H9 (cell line): ENCODE results near the gene SLC25A19. TPM values are rescaled to one million over a fixed set of nuclear protein-coding genes. Genes with fewer than 3 reads are reported as not detected.
A peak's percentile ranks its signal among the peaks of the same experiment; 100 is the strongest.

Experiments used
- DNase-seq: peaks from one replicate; pipeline ENCODE4 v3.0.0-alpha.2; 2017
- H2AFZ ChIP-seq: one replicate; pipeline ENCODE4 v1.6.1; 2013; ENCODE audit warnings: mild to moderate bottlenecking, low read length, control low read depth, moderate library complexity
- H2AK5ac ChIP-seq: 2 replicates; pipeline ENCODE4 v1.6.1; 2013; ENCODE audit warnings: low read length, control low read depth, mixed read lengths; ENCODE audit not compliant: insufficient read length
- H2BK120ac ChIP-seq: one replicate; pipeline ENCODE4 v1.6.1; 2013; ENCODE audit warnings: low read depth, mild to moderate bottlenecking, low read length, control low read depth, inconsistent platforms; ENCODE audit not compliant: poor library complexity, severe bottlenecking
- H2BK12ac ChIP-seq: 2 replicates; pipeline ENCODE4 v1.6.1; 2013; ENCODE audit warnings: low read length, control low read depth, mixed read lengths, low read depth; ENCODE audit not compliant: insufficient read length
- H2BK15ac ChIP-seq: 2 replicates; pipeline ENCODE4 v1.6.1; 2013; ENCODE audit warnings: low read depth, low read length, control low read depth
- H2BK20ac ChIP-seq: one replicate; pipeline ENCODE4 v1.6.1; 2013; ENCODE audit warnings: low read depth, mild to moderate bottlenecking, low read length, control low read depth, inconsistent platforms; ENCODE audit not compliant: poor library complexity, severe bottlenecking
- H2BK5ac ChIP-seq: 2 replicates; pipeline ENCODE4 v1.6.1; 2013; ENCODE audit warnings: low read length, control low read depth, mixed read lengths; ENCODE audit not compliant: insufficient read length
- H3K14ac ChIP-seq: 2 replicates; pipeline ENCODE4 v1.6.1; 2013; ENCODE audit warnings: low read length, control low read depth; ENCODE audit not compliant: insufficient read depth
- H3K18ac ChIP-seq: 2 replicates; pipeline ENCODE4 v1.6.1; 2013; ENCODE audit warnings: low read depth, mild to moderate bottlenecking, mixed read lengths, low read length, control low read depth; ENCODE audit not compliant: insufficient read length
- H3K23ac ChIP-seq: 2 replicates; pipeline ENCODE4 v1.6.1; 2013; ENCODE audit warnings: low read length, control low read depth, mixed read lengths, low read depth; ENCODE audit not compliant: insufficient read length
- H3K23me2 ChIP-seq: 2 replicates; pipeline ENCODE4 v1.6.1; 2013; ENCODE audit warnings: low read depth, mild to moderate bottlenecking, mixed read lengths, low read length, control low read depth; ENCODE audit not compliant: insufficient read length, poor library complexity, severe bottlenecking
- H3K27ac ChIP-seq: 2 replicates; pipeline ENCODE4 v1.5.1; 2013; ENCODE audit warnings: low read length, control low read depth, mixed read lengths, low read depth; ENCODE audit not compliant: insufficient read length
- H3K27me3 ChIP-seq: 2 replicates; pipeline ENCODE4 v1.6.1; 2013; ENCODE audit warnings: low read length, control low read depth, inconsistent platforms; ENCODE audit not compliant: insufficient read depth
- H3K4ac ChIP-seq: 2 replicates; pipeline ENCODE4 v1.6.1; 2013; ENCODE audit warnings: low read depth, mild to moderate bottlenecking, control low read depth, inconsistent platforms, low read length, moderate library complexity
- H3K4me1 ChIP-seq: 2 replicates; pipeline ENCODE4 v1.6.1; 2013; ENCODE audit warnings: low read length, control low read depth, inconsistent platforms; ENCODE audit not compliant: insufficient read depth
- H3K4me2 ChIP-seq: 2 replicates; pipeline ENCODE4 v1.6.1; 2013; ENCODE audit warnings: low read length, control low read depth, mixed read lengths; ENCODE audit not compliant: insufficient read length, insufficient read depth
- H3K56ac ChIP-seq: 2 replicates; pipeline ENCODE4 v1.6.1; 2013; ENCODE audit warnings: low read depth, mild to moderate bottlenecking, mixed read lengths, low read length, control low read depth; ENCODE audit not compliant: insufficient read length
- H3K79me1 ChIP-seq: 2 replicates; pipeline ENCODE4 v1.6.1; 2013; ENCODE audit warnings: low read depth, mild to moderate bottlenecking, moderate library complexity, low read length, control low read depth, inconsistent platforms; ENCODE audit not compliant: insufficient read depth, poor library complexity, severe bottlenecking
- H3K79me2 ChIP-seq: 2 replicates; pipeline ENCODE4 v1.6.1; 2013; ENCODE audit warnings: low read length, control low read depth, inconsistent platforms; ENCODE audit not compliant: insufficient read depth
- H3K9ac ChIP-seq: 2 replicates; pipeline ENCODE4 v1.6.1; 2013; ENCODE audit warnings: low read length, control low read depth, mixed read lengths; ENCODE audit not compliant: insufficient read length; ENCODE audit errors: extremely low read depth
- H3K9me3 ChIP-seq: one replicate; pipeline ENCODE4 v1.6.1; 2013; ENCODE audit warnings: low read depth, low read length, inconsistent platforms; ENCODE audit not compliant: control insufficient read depth
- H3T11ph ChIP-seq: one replicate; pipeline ENCODE4 v1.6.1; 2013; ENCODE audit warnings: mild to moderate bottlenecking, low read length, control low read depth, inconsistent platforms
- H4K20me1 ChIP-seq: one replicate; pipeline ENCODE4 v1.6.1; 2013; ENCODE audit not compliant: control insufficient read depth, insufficient read length, insufficient read depth
- H4K5ac ChIP-seq: 2 replicates; pipeline ENCODE4 v1.6.1; 2013; ENCODE audit warnings: low read depth, mild to moderate bottlenecking, mixed read lengths, low read length, control low read depth; ENCODE audit not compliant: insufficient read length
- H4K8ac ChIP-seq: replicated peaks from 2 replicates; pipeline ENCODE4 v1.6.1; 2013; ENCODE audit warnings: low read length, control low read depth, mixed read lengths, low read depth; ENCODE audit not compliant: insufficient read length
- H4K91ac ChIP-seq: 2 replicates; pipeline ENCODE4 v1.6.1; 2013; ENCODE audit warnings: low read depth, mild to moderate bottlenecking, moderate library complexity, mixed read lengths, low read length, control low read depth; ENCODE audit not compliant: insufficient read length
- H3K27ac Mint-ChIP-seq, 3 experiments: 2 replicates in 2 of 3; 3 replicates in 1 of 3; pipeline ENCODE4 v1.8.0; 2020 to 2021; ENCODE audit warnings: mixed read lengths in 3 of 3, mild to moderate bottlenecking in 1 of 3, moderate library complexity in 1 of 3
- H3K27me3 Mint-ChIP-seq: 2 replicates; pipeline ENCODE4 v1.8.0; 2021; ENCODE audit warnings: low read depth, mild to moderate bottlenecking, moderate library complexity, mixed read lengths
- H3K36me3 Mint-ChIP-seq, 3 experiments: 2 replicates in 2 of 3; 3 replicates in 1 of 3; pipeline ENCODE4 v1.8.0; 2020 to 2021; ENCODE audit warnings: low read depth in 3 of 3, mixed read lengths in 3 of 3; ENCODE audit not compliant: insufficient read depth in 1 of 3
- H3K4me1 Mint-ChIP-seq, 2 experiments: 2 replicates each; pipeline ENCODE4 v1.8.0; 2020; ENCODE audit warnings: mixed read lengths in 2 of 2
- H3K4me3 Mint-ChIP-seq, 2 experiments: 2 replicates in 1 of 2; 3 replicates in 1 of 2; pipeline ENCODE4 v1.8.0; 2020 to 2021; ENCODE audit warnings: mild to moderate bottlenecking in 2 of 2, mixed read lengths in 2 of 2, moderate library complexity in 1 of 2
- H3K9me3 Mint-ChIP-seq, 2 experiments: 2 replicates in 1 of 2; 3 replicates in 1 of 2; pipeline ENCODE4 v1.8.0; 2020; ENCODE audit warnings: mild to moderate bottlenecking in 2 of 2, mixed read lengths in 2 of 2, moderate library complexity in 1 of 2
- CTCF ChIP-seq: fragments of 200-600 bp; sonication (generic); conservative IDR thresholded peaks from 3 replicates; pipeline ENCODE4 v1.8.0; 2021; ENCODE audit warnings: antibody characterized with exemption, mild to moderate bottlenecking
- WGBS: extraction: QIAGEN DNeasy Blood & Tissue Kit; methylation state at CpG from one replicate; pipeline ENCODE4 v1.1.7; 2013; ENCODE audit warnings: missing lambda C conversion rate, low lambda C conversion rate, mixed read lengths; ENCODE audit not compliant: insufficient read length; ENCODE audit errors: extremely low coverage; 5-methylcytosine and 5-hydroxymethylcytosine counted together
- total RNA-seq: library from RNA; stranded (reverse); gene quantifications from 2 replicates; pipeline ENCODE4 v1.2.1, GENCODE V29; 2021

The SLC25A19 gene
- total RNA-seq, 1 experiment from 2014 or later, result 24.2 TPM

GRCh38 chr17:75318615-75319222, 29.5 kb upstream of the SLC25A19 start:
- Histone ChIP-seq H2AFZ (no peak overlapping the region), H3K79me2 (no peaks in the 10 kb centered on the region), H3T11ph (no peak overlapping the region), H3K9me3 (no peaks in the 10 kb centered on the region), H2BK20ac (no peak overlapping the region), H3K18ac (no peak overlapping the region), H3K4me1 (no peaks in the 10 kb centered on the region), H3K27ac (no peak overlapping the region), H2BK12ac (no peak overlapping the region), H3K23me2 (no peaks in the 10 kb centered on the region), H3K79me1 (no peaks in the 10 kb centered on the region), H3K56ac (no peak overlapping the region), H2BK120ac (no peak overlapping the region), H3K27me3 (no peaks in the 10 kb centered on the region; the same call in 1 of the 2 replicates), H3K23ac (no peak overlapping the region), H4K91ac (no peak overlapping the region), H3K4me2 (no peak overlapping the region), H3K9ac (no peak overlapping the region), H2BK15ac (no peak overlapping the region), H3K4ac (no peak overlapping the region), H3K14ac (no peak overlapping the region), H4K8ac (no peak overlapping the region), H2BK5ac (no peak overlapping the region), H2AK5ac (no peak overlapping the region), H4K5ac (no peak overlapping the region), H4K20me1 (no peaks in the 10 kb centered on the region)
- peaks cover 16 to 41% (median 28%) of the 10 kb centered on the region in 3 experiments; a peak in 6 of 7 replicates for H3K36me3 Mint-ChIP-seq
- H3K4me3 Mint-ChIP-seq, result no peak overlapping the region
- H3K4me1 Mint-ChIP-seq, result peaks cover 12 to 16% of the 10 kb centered on the region in 2 experiments
- peak overlapping the region in 2 of 3 experiments; percentile 68 to 91; a peak in 3 of 7 replicates for H3K27ac Mint-ChIP-seq
- no peaks in the 10 kb centered on the region for H3K9me3 Mint-ChIP-seq
- DNase-seq, result no peak
- WGBS, result no CpG with 5 or more reads among the region's 10 CpGs
- H3K27me3 Mint-ChIP-seq, result no peaks in the 10 kb centered on the region
- TF ChIP-seq CTCF, result no peak
